Uterus (tissue), 4 donors: ENCODE results near the gene MAT2A. TPM values are rescaled to one million over a fixed set of nuclear protein-coding genes. Genes with fewer than 3 reads are reported as not detected.

ENCODE experiments used
- DNase-seq, 2 donors: peaks; one replicate each; pipeline ENCODE4 v3.0.0-alpha.2; 2019 to 2020
- H3K27ac ChIP-seq, 2 donors: fragments of 200-600 bp; sonication (generic); 1 replicate in 1 of 2; 2 replicates in 1 of 2; pipeline ENCODE4 v1.5.1; 2016 to 2018
- H3K27me3 ChIP-seq, 2 donors: fragments of 200-600 bp; sonication (generic); one replicate each; pipeline ENCODE4 v1.5.1; 2018 to 2019; ENCODE audit warnings: control low read depth in 1 of 2
- H3K36me3 ChIP-seq, 2 donors: fragments of 200-600 bp; sonication (generic); one replicate each; pipeline ENCODE4 v1.5.1; 2019; ENCODE audit warnings: control low read depth in 1 of 2
- H3K4me1 ChIP-seq, 2 donors: fragments of 200-600 bp; sonication (generic); one replicate each; pipeline ENCODE4 v1.5.1; 2018 to 2019; ENCODE audit warnings: control low read depth in 1 of 2
- H3K4me3 ChIP-seq, 2 donors: fragments of 200-600 bp; sonication (generic); 1 replicate in 1 of 2; 2 replicates in 1 of 2; pipeline ENCODE4 v1.5.1; 2018 to 2019; ENCODE audit warnings: mild to moderate bottlenecking in 1 of 2
- H3K9me3 ChIP-seq, 2 donors: fragments of 200-600 bp; sonication (generic); one replicate each; pipeline ENCODE4 v1.5.1; 2019; ENCODE audit warnings: control low read depth in 1 of 2
- CTCF ChIP-seq, 4 experiments: fragments of 200-600 bp in 2 of 4; fragments of 450-650 bp in 2 of 4; sonication (generic) in 2 of 4; IDR thresholded peaks; one replicate each; pipeline ENCODE4 v1.5.1; 2016 to 2019; ENCODE audit warnings: antibody characterized with exemption in 4 of 4, mild to moderate bottlenecking in 2 of 4, moderate library complexity in 1 of 4
- POLR2A ChIP-seq, 2 donors: fragments of 450-650 bp; IDR thresholded peaks; one replicate each; pipeline ENCODE4 v1.6.1; 2016; ENCODE audit warnings: antibody characterized with exemption in 2 of 2, mild to moderate bottlenecking in 1 of 2, moderate library complexity in 1 of 2
- intact Hi-C: fragments of 100-400 bp; cut with DNase I; formaldehyde crosslinking; loops from one replicate; pipeline ENCODE4 v1.15.1; 2023; ENCODE audit warnings: low total_unique reads
- total RNA-seq, 4 donors: library from RNA; depleted of rRNA in 3 of 4; stranded (reverse); fragments of >200 nt in 3 of 4; gene quantifications; one replicate each; pipeline versions ENCODE4 v1.1.0 to v1.2.4, GENCODE V29; 2014 to 2023
- donor health status: DM: yes; HTN: yes; CAD: no.

MAT2A gene
- total RNA-seq, 4 donors from 2014 or later: 77.1 to 249 (median 108) TPM

- H3K4me1 ChIP-seq: peaks cover 0 to 6% of the 10 kb centered on the region in 2 donors
- H3K36me3 ChIP-seq: no peaks in the 10 kb centered on the region
- peak overlapping the region in 1 of 2 donors; percentile 35 for H3K27ac ChIP-seq
- no peaks in the 10 kb centered on the region for H3K9me3 ChIP-seq
- no peak for TF ChIP-seq CTCF (IDR thresholded peaks at IDR 0.05)
- TF ChIP-seq POLR2A (IDR thresholded peaks at IDR 0.05): no peak
- no peak overlapping the region for H3K4me3 ChIP-seq
- intact Hi-C loops: no loop called here
- no peak for DNase-seq
- H3K27me3 ChIP-seq: no peaks in the 10 kb centered on the region
Measured at GRCh38 chr2:85505551-85506238, 33.3 kb upstream of the MAT2A start.

- H3K4me3 ChIP-seq: no peak overlapping the region
- H3K4me1 ChIP-seq: peaks cover 0 to 6% of the 10 kb centered on the region in 2 donors
- intact Hi-C loops: no loop called here
- no peak for DNase-seq
- peak overlapping the region in 1 of 2 donors; percentile 39 for H3K27ac ChIP-seq
- TF ChIP-seq CTCF (IDR thresholded peaks at IDR 0.05): no peak
- TF ChIP-seq POLR2A (IDR thresholded peaks at IDR 0.05): no peak
- no peaks in the 10 kb centered on the region for H3K27me3 ChIP-seq
- no peaks in the 10 kb centered on the region for H3K9me3 ChIP-seq
- H3K36me3 ChIP-seq: no peaks in the 10 kb centered on the region
Measured at GRCh38 chr2:85506768-85507181, 32.2 kb upstream of the MAT2A start.

- DNase-seq: no peak
- H3K9me3 ChIP-seq: no peaks in the 10 kb centered on the region
- H3K36me3 ChIP-seq: no peaks in the 10 kb centered on the region
- H3K27me3 ChIP-seq: no peaks in the 10 kb centered on the region
- TF ChIP-seq POLR2A (IDR thresholded peaks at IDR 0.05): no peak
- TF ChIP-seq CTCF (IDR thresholded peaks at IDR 0.05): no peak
- H3K4me3 ChIP-seq: no peak overlapping the region
- H3K27ac ChIP-seq: peak overlapping the region in 1 of 2 donors; percentile 25
- no peaks in the 10 kb centered on the region for H3K4me1 ChIP-seq
- intact Hi-C loops: no loop called here
Measured at GRCh38 chr2:85511008-85511811, 27.8 kb upstream of the MAT2A start.

- Histone ChIP-seq H3K4me1 (no peaks in the 10 kb centered on the region), H3K27ac (no peak overlapping the region), H3K36me3 (no peaks in the 10 kb centered on the region), H3K4me3 (no peak overlapping the region), H3K27me3 (no peaks in the 10 kb centered on the region), H3K9me3 (no peaks in the 10 kb centered on the region)
- TF ChIP-seq CTCF (IDR thresholded peaks at IDR 0.05) (no peak), POLR2A (IDR thresholded peaks at IDR 0.05) (no peak)
- no peak for DNase-seq
- intact Hi-C loops: no loop called here
Measured at GRCh38 chr2:85514323-85514722, 24.6 kb upstream of the MAT2A start.
